SK-N-DZ (cell line): ENCODE results near the gene APBA2. TPM values are rescaled to one million over a fixed set of nuclear protein-coding genes. Genes with fewer than 3 reads are reported as not detected.
"Not testable (repeated sequence)": the region's sequence is repeated elsewhere in the genome, so short reads cannot be mapped to it uniquely, and the experiment has no call there.

ENCODE experiments used
- DNase-seq: peaks from one replicate; pipeline ENCODE4 v3.0.0-alpha.2; 2015; ENCODE audit warnings: low spot score
- polyA plus RNA-seq, 2 experiments: library from polyadenylated mRNA; depleted of rRNA; stranded (reverse); fragments of >200 nt; gene quantifications; 2 replicates each; pipeline ENCODE4 v1.2.3, GENCODE V29; 2014

APBA2 gene
- 108 and 110 TPM in 2 replicates for polyA plus RNA-seq (2014; cell fraction: cytosol; rRNA removed)
- 124 and 132 TPM in 2 replicates for polyA plus RNA-seq (2014; cell fraction: nucleus; rRNA removed)

- DNase-seq, result peak; percentile 54
These were observed at the start of gene APBA2 for GRCh38 chr15:28885630-28886430. APBA2 (plus strand) TSS chr15:28885974; CDS start chr15:29053885, 167,911 bp downstream.

- not testable (repeated sequence) for DNase-seq
These were observed 45.5 kb upstream of the APBA2 start for GRCh38 chr15:28840285-28840684.

- not testable (repeated sequence) for DNase-seq
These were observed 43.6 kb upstream of the APBA2 start for GRCh38 chr15:28842210-28842609.

GRCh38 chr15:28843520-28843919 lies 42.3 kb upstream of the APBA2 start:
- DNase-seq, result not testable (repeated sequence)

- DNase-seq, result not testable (repeated sequence)
These were observed 41.6 kb upstream of the APBA2 start for GRCh38 chr15:28844147-28844546.

- DNase-seq, result not testable (repeated sequence)
These were observed 38.5 kb upstream of the APBA2 start for GRCh38 chr15:28847247-28847646.

GRCh38 chr15:28847959-28848358 lies 37.8 kb upstream of the APBA2 start:
- not testable (repeated sequence) for DNase-seq

GRCh38 chr15:28848521-28848920 lies 37.3 kb upstream of the APBA2 start, which contains the start of gene GOLGA6L7:
GOLGA6L7 (minus strand) TSS chr15:28848644; CDS start chr15:28848549, 95 bp downstream.
- DNase-seq, result not testable (repeated sequence)

GRCh38 chr15:28849271-28849670 lies 36.5 kb upstream of the APBA2 start:
- not testable (repeated sequence) for DNase-seq

- DNase-seq, result not testable (repeated sequence)
These were observed 36.0 kb upstream of the APBA2 start for GRCh38 chr15:28849766-28850165.

- DNase-seq, result not testable (repeated sequence)
These were observed 32.1 kb upstream of the APBA2 start for GRCh38 chr15:28853654-28854053.

GRCh38 chr15:28854578-28854977 lies 31.2 kb upstream of the APBA2 start:
- DNase-seq, result not testable (repeated sequence)

GRCh38 chr15:28861031-28861534 lies 24.7 kb upstream of the APBA2 start:
- DNase-seq, result no peak

- not testable (repeated sequence) for DNase-seq
These were observed 24.0 kb upstream of the APBA2 start for GRCh38 chr15:28861589-28862293.

GRCh38 chr15:28868744-28869345 lies 16.9 kb upstream of the APBA2 start:
- DNase-seq, result peak; percentile 70

GRCh38 chr15:28871168-28871567 lies 14.6 kb upstream of the APBA2 start:
- DNase-seq, result no peak

GRCh38 chr15:28873006-28873405 lies 12.8 kb upstream of the APBA2 start:
- no peak for DNase-seq

- peak; percentile 41 for DNase-seq
These were observed 12.1 kb upstream of the APBA2 start for GRCh38 chr15:28873585-28874190.

GRCh38 chr15:28875461-28876000 lies 10.2 kb upstream of the APBA2 start:
- no peak for DNase-seq

- DNase-seq, result no peak
These were observed 9.5 kb upstream of the APBA2 start for GRCh38 chr15:28876131-28876844.
